ENCODE results near the gene EFTUD2.

- TF ChIP-seq TCF4 (CRISPR knock-in tag; IDR thresholded peaks at IDR 0.05; ENCODE audit: borderline replicate concordance) (no peak), RARB (CRISPR knock-in tag; IDR thresholded peaks at IDR 0.05) (no peak), POU6F1 (CRISPR knock-in tag; IDR thresholded peaks at IDR 0.05; ENCODE audit: borderline replicate concordance, low read depth) (no peak), CREB5 (CRISPR knock-in tag; IDR thresholded peaks at IDR 0.05; ENCODE audit: low read depth) (no peak), TOX (CRISPR knock-in tag; IDR thresholded peaks at IDR 0.05; ENCODE audit: borderline replicate concordance) (no peak), ZFP3 (CRISPR knock-in tag; IDR thresholded peaks at IDR 0.05) (no peak), BACH2 (CRISPR knock-in tag; IDR thresholded peaks at IDR 0.05; ENCODE audit: borderline replicate concordance) (no peak), ARNTL (CRISPR knock-in tag; IDR thresholded peaks at IDR 0.05; ENCODE audit: borderline replicate concordance, low read depth) (no peak), OSR1 (CRISPR knock-in tag; IDR thresholded peaks at IDR 0.05) (no peak), GLIS3 (CRISPR knock-in tag; IDR thresholded peaks at IDR 0.05) (no peak)
- TF ChIP-seq, protein P1, sequence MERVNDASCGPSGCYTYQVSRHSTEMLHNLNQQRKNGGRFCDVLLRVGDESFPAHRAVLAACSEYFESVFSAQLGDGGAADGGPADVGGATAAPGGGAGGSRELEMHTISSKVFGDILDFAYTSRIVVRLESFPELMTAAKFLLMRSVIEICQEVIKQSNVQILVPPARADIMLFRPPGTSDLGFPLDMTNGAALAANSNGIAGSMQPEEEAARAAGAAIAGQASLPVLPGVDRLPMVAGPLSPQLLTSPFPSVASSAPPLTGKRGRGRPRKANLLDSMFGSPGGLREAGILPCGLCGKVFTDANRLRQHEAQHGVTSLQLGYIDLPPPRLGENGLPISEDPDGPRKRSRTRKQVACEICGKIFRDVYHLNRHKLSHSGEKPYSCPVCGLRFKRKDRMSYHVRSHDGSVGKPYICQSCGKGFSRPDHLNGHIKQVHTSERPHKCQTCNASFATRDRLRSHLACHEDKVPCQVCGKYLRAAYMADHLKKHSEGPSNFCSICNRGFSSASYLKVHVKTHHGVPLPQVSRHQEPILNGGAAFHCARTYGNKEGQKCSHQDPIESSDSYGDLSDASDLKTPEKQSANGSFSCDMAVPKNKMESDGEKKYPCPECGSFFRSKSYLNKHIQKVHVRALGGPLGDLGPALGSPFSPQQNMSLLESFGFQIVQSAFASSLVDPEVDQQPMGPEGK (CRISPR knock-in tag; IDR thresholded peaks at IDR 0.05; ENCODE audit: borderline replicate concordance): no peak
Observed at GRCh38 chr17:44903012-44903685, 3.9 kb upstream of the EFTUD2 start.

All from SK-N-SH treated with all-trans-retinoic acid at 6 μM for 48 hours (cell line).